ENCODE measurements around the gene P4HA2.

P4HA2 gene

DNA sequence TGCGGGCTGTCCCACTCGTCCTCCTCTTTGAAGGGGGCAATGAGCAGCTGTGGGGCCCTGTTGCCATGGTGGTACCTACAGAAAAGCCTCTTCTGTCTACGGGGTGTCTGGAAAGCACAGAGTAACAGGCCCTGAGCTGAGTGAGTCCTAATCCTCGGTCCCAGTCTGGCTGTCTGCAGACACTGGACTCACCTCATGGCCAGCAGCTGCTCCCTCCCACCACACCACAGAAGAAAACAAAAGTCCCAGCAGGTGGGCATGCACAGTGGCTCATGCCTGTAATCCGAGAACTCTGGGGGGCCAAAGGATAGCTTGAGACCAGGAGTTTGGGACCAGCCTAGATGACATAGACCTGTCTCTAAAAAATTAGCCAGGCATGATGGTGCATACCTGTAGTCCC, 19.9 kb downstream of the P4HA2 start:
- no peak for DNase-seq
- intact Hi-C loops (cut with DNase I), result no loop called here

GRCh38 chr5:132206782-132207181, 20.9 kb downstream of the P4HA2 start:
- intact Hi-C loops (cut with DNase I), result no loop called here
- no peak for DNase-seq

DNA sequence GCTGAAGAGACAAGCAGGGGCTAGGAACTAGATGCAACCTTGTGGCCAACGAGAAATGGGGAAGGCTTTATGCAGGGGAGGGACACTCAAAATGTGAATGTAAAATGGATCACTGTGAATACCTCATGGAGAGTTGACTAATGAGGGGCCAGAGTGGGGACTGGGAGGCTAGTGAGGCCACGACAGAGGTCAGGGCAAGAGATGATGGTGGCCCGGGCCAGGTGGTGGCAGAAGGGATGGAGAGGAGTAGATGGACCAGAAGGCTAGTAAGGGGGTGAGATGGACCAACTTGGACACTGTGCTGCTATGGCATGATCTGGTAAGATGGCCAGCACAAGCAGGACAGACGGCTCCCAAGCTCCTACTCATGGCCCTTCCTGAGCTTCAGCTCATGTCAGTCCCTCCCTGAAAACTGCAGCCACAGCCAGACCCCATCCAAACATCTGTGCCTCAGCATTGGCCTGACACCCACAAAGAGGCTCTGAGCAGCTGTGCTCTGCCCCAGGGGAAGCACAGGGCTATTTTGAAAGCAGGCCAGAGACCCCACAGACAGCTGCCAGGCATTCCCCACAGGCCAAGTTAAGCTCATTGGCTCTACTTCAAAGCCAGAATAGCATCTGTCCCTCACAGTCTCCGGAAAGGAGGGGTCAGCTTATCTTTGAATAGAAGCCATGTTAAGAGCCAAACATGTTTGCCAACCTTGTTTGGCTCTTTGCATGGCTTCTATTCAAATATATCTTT, 22.1 kb downstream of the P4HA2 start:
- intact Hi-C loops (cut with DNase I), result no loop called here
- no peak for DNase-seq

GRCh38 chr5:132204371-132205135, 23.1 kb downstream of the P4HA2 start:
- intact Hi-C loops (cut with DNase I), result no loop called here
- peak in 8 of 10 donors; percentile 40 to 94 (median 64) for DNase-seq

- DNase-seq, result no peak
- intact Hi-C loops (cut with DNase I), result no loop called here
These were observed 23.7 kb downstream of the P4HA2 start for GRCh38 chr5:132203916-132204315.

GRCh38 chr5:132203464-132203818, 24.2 kb downstream of the P4HA2 start:
- intact Hi-C loops (cut with DNase I), result no loop called here

GRCh38 chr5:132202711-132203463, 24.8 kb downstream of the P4HA2 start:
- no peak for DNase-seq
- intact Hi-C loops (cut with DNase I), result no loop called here

More at GRCh38 chr5:132203464-132203818, 24.2 kb downstream of the P4HA2 start:
- DNase-seq, result no peak

DNA sequence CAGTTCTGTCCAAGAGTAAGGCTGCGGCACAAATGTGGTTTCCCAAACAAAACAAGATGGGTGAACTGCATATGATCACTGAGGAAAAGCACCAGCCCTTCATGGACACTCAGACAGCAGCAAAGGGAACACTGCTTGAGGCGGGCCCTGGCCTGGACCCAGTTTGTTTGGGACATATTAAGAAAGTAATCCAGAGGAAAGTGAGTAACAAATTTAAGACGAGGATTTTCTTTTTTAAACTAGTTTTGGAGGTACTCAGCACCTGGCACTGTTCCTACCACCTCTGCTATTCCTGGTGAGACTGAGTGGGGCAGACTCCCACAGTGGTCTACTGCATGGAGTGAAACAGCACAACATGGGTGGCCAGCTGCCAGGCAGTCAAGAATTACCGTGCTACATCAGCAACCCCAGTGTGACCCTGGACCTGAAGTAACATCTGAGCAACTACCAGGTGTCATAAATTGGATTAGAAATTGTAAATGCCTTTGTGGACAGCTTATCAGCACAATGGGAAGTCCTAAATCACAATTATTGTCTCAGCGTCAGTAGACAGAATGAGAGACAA, 28.5 kb downstream of the P4HA2 start:
- no peak for DNase-seq
- intact Hi-C loops (cut with DNase I), result no loop called here

DNA sequence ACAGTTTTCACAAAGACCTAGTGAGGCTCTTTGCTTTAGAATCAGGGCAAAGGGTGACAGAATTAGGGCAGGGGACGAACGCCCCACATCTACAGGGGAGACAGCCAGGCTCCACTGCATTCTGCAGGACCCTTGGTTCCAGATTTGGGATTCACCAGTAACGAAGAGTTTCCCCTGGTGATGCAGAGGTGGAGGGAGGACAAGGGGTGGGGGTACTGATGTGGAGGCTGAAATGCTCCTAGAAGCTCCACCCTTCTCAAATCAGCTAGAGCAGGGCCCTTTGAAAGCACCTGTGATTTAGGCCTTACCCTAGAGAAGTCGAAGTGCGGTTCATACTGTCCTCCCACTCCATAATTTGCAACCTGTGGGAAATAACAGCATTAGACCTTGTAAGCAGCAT, 29.1 kb downstream of the P4HA2 start:
- intact Hi-C loops (cut with DNase I), result no loop called here
- no peak for DNase-seq

GRCh38 chr5:132195727-132196126, 31.9 kb downstream of the P4HA2 start:
- intact Hi-C loops (cut with DNase I), result no loop called here
- DNase-seq, result no peak

DNA sequence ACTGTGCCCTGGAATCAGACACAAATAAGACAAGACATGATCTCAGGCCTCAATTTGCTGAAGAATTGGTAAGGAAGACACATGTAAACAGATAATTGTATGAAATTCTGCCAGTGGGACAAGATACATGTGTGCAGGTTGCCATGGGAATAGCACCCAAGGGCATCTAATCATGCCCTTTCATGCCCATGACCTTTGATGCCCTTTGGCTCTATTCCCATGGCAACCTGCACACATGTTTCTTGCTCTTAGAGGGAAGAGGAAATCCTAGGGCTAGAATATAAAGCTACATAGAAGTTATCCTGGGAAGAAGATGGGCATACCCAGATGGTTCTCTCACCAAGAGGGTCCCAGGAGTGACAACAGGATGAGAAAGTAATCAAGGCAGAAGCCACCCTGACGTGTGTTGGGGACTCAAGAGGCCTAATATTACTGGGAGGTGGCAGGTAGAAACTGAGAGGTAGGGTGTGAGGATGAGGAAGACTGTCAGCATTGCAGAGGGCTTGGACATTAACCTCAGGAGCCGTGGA, 34.4 kb downstream of the P4HA2 start:
- intact Hi-C loops (cut with DNase I), result no loop called here
- no peak for DNase-seq

DNA sequence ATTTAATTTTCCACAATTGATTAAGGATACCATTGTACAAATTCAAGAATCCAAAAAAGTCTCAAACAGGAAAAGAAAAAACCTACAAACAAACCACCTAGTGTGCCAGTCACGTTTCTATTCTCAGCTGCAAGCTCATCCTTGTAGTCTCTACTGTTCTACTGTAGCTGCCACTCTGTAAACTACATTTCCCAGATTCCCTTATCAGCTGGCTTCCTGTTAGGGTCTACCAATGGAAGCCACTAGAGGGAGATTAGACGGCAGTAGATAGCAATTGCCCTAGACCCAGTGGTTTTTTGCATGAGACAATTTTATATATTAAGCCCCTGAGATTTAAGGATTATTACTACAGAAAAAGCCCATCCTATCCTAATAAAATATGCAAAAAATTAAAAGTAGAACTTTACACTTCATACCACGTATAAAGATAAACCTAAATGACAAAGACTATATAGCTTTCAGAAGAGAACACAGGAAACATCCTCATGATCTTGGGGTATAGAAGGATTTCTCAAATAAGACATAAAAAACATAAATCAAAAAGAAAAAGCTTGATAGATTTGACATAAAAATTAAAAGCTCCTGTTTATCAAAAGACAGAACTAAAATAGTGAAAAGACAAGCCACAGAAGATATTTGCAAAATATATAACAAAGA, 37.4 kb downstream of the P4HA2 start:
- intact Hi-C loops (cut with DNase I), result no loop called here
- no peak for DNase-seq

DNA sequence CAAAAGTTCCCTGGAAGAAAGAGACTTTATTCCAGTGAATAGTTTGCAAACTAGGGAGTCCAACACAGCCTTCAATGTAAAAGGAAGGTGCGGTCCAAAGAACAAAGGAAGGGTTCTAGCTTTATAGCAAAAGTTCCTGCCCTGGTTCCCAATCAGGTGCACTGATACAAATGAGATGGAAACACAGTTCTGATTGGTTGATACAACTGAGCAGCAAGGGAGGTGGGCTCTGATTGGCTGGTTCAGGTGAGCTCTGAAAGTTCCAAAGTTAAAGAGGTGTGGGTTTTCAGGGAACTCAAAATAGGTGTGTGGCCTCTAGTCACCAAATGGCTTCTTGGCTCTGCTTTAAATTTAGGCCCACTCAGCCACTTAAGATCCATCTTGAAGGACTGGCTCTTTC, 43.1 kb downstream of the P4HA2 start:
- no peak for DNase-seq
- intact Hi-C loops (cut with DNase I), result no loop called here

DNA sequence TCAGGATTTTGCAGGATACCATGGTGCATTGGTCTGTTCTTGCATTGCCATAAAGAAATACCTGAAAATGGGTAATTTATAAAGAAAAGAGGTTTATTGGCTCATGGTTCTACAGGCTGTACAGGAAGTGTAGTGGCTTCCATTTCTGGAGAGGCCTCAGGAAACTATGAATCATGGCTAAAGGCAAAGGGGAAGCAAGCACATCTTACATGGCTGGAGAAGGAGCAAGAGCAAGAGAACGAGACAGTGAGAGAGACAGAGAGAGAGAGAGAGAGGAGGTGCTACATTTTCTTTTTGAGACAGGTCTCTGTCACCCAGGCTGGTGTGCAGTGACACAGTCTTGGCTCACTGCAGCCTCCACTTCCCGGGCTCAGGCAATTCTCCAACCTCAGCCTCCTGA, 43.9 kb downstream of the P4HA2 start:
- intact Hi-C loops (cut with DNase I), result no loop called here

DNA sequence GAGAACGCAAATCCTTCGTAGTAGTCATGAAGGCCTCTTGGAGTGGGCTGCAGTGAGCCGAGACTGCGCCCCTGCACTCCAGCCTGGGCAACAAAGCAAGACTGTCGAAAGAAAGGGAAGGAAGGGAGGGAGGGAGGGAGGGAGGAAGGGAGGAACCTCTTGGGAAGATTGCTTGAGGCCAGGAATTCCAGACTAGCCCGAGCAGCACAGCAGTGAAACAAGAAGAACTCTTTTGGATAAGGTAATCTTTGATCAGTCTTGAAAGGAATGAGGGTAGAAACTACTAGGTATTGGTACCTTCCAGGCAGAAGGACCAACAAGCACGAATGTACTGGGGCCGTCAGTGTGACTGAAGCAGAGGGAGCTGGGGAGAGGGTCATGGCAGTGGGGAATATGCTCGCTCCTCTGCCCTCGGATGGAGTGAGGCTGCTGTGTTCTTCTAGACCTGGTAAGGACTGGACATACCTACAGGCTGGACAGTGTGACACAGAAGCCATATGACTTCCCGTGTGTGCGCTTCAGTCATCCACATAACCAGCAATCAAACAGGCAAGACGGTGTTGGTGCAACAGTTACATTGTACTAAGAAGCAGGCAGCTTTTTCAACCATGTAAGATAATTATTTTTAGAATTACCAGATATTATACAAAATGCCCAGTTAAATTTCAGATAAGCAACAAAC, 45.2 kb downstream of the P4HA2 start:
- DNase-seq, result no peak
- intact Hi-C loops (cut with DNase I), result no loop called here

More for the DNA sequence above, 43.9 kb downstream of the P4HA2 start:
- DNase-seq, result no peak

DNA sequence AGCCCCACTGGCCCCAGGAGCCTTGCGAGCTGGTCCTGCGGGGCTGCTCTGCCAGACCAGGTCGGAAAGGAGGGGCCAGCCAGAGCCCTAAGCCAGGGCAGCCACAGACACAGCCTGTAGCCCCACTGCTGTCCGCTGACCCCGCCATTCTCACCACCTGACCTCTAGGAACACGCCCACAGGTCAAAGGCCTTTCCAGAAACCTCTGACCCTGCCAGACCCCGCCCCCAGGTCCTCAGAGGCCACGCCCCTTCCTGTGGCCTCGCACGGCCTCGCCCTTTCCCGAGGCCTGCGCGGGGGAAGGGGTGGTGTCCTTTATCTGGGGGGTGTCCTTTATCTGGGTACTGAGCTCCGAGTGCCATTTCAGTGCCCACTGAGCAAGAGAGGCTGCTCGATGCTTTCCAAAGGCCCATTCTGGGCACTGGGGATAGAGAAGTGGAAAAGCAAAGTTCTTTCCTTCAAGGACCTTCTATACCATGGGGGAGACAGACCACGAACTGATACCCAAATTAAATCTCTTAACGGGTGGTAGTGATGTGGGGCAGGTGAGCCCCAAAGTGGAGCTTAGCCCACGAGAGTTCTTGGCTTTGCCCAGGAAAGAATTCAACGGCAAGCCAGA, 46.5 kb downstream of the P4HA2 start:
- DNase-seq, result no peak
- intact Hi-C loops (cut with DNase I), result no loop called here

GRCh38 chr5:132180134-132180745, 47.4 kb downstream of the P4HA2 start:
- intact Hi-C loops (cut with DNase I), result no loop called here
- DNase-seq, result no peak

- DNase-seq, result no peak
- intact Hi-C loops (cut with DNase I), result no loop called here
These were observed 48.2 kb downstream of the P4HA2 start for GRCh38 chr5:132179405-132179804.

DNA sequence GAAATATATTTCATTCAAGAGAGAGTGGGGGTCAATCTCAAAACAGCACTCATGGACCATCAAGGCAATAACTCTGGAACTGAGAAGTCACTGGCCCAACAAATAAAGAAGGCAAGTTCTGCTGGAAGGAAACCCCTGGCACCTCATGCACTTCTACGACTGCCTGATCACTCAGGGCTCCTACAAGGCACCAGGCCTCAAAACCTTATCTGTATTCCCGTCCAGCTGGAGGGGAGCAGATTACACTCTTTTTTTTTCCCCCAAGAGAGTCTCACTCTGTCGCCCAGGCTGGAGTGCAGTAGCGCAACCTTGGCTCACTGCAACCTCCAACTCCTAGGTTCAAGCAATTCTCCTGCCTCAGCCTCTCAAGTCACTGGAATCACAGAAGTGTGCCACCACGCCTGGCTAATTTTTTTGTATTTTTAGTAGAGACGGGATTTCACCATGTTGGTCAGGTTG, 49.9 kb downstream of the P4HA2 start:
- intact Hi-C loops (cut with DNase I), result no loop called here
- no peak for DNase-seq

All from posterior cingulate gyrus (tissue), 11 donors.